ENCODE results near the gene TMEM81. TPM values are rescaled to one million over a fixed set of nuclear protein-coding genes. Genes with fewer than 3 reads are reported as not detected.

TMEM81 gene
- total and polyA plus RNA-seq, 4 donors, result 0.78 to 2.8 (median 0.89) TPM

DNA sequence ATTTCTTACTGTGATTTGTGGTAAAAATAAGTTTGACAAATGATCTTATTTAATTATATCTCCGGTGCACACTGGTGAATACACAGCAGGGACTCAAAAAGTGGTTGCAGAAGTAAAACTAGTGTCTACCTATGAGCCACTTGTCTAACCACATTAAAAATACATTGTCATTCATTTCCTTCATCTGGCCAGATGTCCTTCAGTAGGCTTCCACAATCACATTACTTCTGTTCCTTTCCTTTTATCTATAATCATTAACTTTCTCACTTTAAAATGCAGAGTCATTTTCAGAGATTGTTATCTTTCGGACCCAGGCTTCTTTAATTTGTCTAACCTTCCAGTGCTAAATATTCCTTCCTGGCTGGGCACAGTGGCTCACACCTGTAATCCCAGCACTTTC lies 34.5 kb upstream of the TMEM81 start:
- Histone ChIP-seq H3K4me1 (ENCODE audit: control insufficient read depth in 4 of 4, insufficient read depth in 4 of 4, low read length in 3 of 4) (peaks cover 9 to 31% (median 22%) of the 10 kb centered on the region in 4 donors), H3K27ac (ENCODE audit: low read depth in 1 of 2, low read length in 2 of 2) (no peak overlapping the region), H3K27me3 (ENCODE audit: control insufficient read depth in 4 of 4, insufficient read depth in 4 of 4, low read length in 3 of 4) (no peaks in the 10 kb centered on the region), H3K9me3 (ENCODE audit: control insufficient read depth in 4 of 4, low read length in 3 of 4) (no peaks in the 10 kb centered on the region), H3K9ac (ENCODE audit: low read depth in 1 of 2, low read length in 2 of 2) (no peak overlapping the region), H3K36me3 (ENCODE audit: control insufficient read depth in 4 of 4, insufficient read depth in 3 of 4, low read depth in 1 of 4, low read length in 3 of 4) (peaks cover 3 to 16% (median 12%) of the 10 kb centered on the region in 4 donors), H3K4me3 (ENCODE audit: low read depth in 1 of 3, low read length in 3 of 3) (no peak overlapping the region)
- no peak for DNase-seq (ENCODE audit: low spot score)
- TF ChIP-seq SP1 (IDR thresholded peaks at IDR 0.05), result no peak
- TF ChIP-seq, protein P1, sequence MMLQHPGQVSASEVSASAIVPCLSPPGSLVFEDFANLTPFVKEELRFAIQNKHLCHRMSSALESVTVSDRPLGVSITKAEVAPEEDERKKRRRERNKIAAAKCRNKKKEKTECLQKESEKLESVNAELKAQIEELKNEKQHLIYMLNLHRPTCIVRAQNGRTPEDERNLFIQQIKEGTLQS (IDR thresholded peaks at IDR 0.05), result no peak
- no peak for TF ChIP-seq JUND (IDR thresholded peaks at IDR 0.05)
- no peak for TF ChIP-seq HNF4A (conservative IDR thresholded peaks at IDR 0.05)
- TF ChIP-seq, protein P2, sequence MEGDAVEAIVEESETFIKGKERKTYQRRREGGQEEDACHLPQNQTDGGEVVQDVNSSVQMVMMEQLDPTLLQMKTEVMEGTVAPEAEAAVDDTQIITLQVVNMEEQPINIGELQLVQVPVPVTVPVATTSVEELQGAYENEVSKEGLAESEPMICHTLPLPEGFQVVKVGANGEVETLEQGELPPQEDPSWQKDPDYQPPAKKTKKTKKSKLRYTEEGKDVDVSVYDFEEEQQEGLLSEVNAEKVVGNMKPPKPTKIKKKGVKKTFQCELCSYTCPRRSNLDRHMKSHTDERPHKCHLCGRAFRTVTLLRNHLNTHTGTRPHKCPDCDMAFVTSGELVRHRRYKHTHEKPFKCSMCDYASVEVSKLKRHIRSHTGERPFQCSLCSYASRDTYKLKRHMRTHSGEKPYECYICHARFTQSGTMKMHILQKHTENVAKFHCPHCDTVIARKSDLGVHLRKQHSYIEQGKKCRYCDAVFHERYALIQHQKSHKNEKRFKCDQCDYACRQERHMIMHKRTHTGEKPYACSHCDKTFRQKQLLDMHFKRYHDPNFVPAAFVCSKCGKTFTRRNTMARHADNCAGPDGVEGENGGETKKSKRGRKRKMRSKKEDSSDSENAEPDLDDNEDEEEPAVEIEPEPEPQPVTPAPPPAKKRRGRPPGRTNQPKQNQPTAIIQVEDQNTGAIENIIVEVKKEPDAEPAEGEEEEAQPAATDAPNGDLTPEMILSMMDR (IDR thresholded peaks at IDR 0.05; ENCODE audit: low read depth, low read length, missing input control), result no peak
- TF ChIP-seq RAD21 (IDR thresholded peaks at IDR 0.05), result no peak
- no peak for TF ChIP-seq YY1 (IDR thresholded peaks at IDR 0.05)
- no peak for TF ChIP-seq HNF4G (IDR thresholded peaks at IDR 0.05)
- TF ChIP-seq, protein P3, sequence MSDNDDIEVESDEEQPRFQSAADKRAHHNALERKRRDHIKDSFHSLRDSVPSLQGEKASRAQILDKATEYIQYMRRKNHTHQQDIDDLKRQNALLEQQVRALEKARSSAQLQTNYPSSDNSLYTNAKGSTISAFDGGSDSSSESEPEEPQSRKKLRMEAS (IDR thresholded peaks at IDR 0.05), result no peak
- no peak for TF ChIP-seq TAF1 (conservative IDR thresholded peaks at IDR 0.05)
- TF ChIP-seq, protein P4, sequence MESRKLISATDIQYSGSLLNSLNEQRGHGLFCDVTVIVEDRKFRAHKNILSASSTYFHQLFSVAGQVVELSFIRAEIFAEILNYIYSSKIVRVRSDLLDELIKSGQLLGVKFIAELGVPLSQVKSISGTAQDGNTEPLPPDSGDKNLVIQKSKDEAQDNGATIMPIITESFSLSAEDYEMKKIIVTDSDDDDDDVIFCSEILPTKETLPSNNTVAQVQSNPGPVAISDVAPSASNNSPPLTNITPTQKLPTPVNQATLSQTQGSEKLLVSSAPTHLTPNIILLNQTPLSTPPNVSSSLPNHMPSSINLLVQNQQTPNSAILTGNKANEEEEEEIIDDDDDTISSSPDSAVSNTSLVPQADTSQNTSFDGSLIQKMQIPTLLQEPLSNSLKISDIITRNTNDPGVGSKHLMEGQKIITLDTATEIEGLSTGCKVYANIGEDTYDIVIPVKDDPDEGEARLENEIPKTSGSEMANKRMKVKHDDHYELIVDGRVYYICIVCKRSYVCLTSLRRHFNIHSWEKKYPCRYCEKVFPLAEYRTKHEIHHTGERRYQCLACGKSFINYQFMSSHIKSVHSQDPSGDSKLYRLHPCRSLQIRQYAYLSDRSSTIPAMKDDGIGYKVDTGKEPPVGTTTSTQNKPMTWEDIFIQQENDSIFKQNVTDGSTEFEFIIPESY (IDR thresholded peaks at IDR 0.05), result no peak
- TF ChIP-seq EGR1 (IDR thresholded peaks at IDR 0.05; ENCODE audit: low read depth in 2 of 2), result no peak
- 67% methylated on average over 2 of the region's 2 CpGs for WGBS

DNA sequence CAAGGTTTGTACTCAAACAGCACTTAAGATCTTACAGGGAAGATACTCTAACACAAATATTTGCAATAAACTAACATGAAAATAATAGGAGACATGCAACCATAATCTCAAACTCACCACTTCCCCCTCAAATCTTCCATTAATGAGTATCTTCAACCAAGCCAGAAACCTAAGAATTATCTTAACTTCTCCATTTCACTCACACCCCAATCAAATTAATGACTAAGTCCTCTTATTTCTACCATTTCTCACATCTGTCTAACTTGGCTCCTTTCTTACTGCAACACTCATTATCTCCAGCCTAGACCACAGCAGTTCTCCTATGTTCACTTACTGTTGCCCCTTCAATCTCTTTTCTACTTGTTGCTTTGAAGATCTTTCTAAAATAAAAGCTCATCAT lies 27.1 kb upstream of the TMEM81 start:
- H3K27ac ChIP-seq (ENCODE audit: low read depth in 1 of 2, low read length in 2 of 2), result no peak overlapping the region
- no peaks in the 10 kb centered on the region for H3K9me3 ChIP-seq (ENCODE audit: control insufficient read depth in 4 of 4, low read length in 3 of 4)
- DNase-seq (ENCODE audit: low spot score), result no peak
- no peaks in the 10 kb centered on the region for H3K4me1 ChIP-seq (ENCODE audit: control insufficient read depth in 4 of 4, insufficient read depth in 4 of 4, low read length in 3 of 4)
- no peak overlapping the region for H3K4me3 ChIP-seq (ENCODE audit: low read depth in 1 of 3, low read length in 3 of 3)
- TF ChIP-seq JUND (IDR thresholded peaks at IDR 0.05) (no peak), RXRA (IDR thresholded peaks at IDR 0.05) (no peak), SP1 (IDR thresholded peaks at IDR 0.05) (no peak), EGR1 (IDR thresholded peaks at IDR 0.05; ENCODE audit: low read depth in 2 of 2) (no peak), TAF1 (conservative IDR thresholded peaks at IDR 0.05) (no peak), NR2F2 (IDR thresholded peaks at IDR 0.05) (no peak), FOXA1 (IDR thresholded peaks at IDR 0.05) (no peak), HNF4A (conservative IDR thresholded peaks at IDR 0.05) (no peak)
- TF ChIP-seq, protein P2 (IDR thresholded peaks at IDR 0.05; ENCODE audit: low read depth, low read length, missing input control), result no peak
- TF ChIP-seq, protein P3 (IDR thresholded peaks at IDR 0.05), result no peak
- H3K36me3 ChIP-seq (ENCODE audit: control insufficient read depth in 4 of 4, insufficient read depth in 3 of 4, low read depth in 1 of 4, low read length in 3 of 4), result peaks cover 3 to 30% (median 26%) of the 10 kb centered on the region in 4 donors
- no peaks in the 10 kb centered on the region for H3K27me3 ChIP-seq (ENCODE audit: control insufficient read depth in 4 of 4, insufficient read depth in 4 of 4, low read length in 3 of 4)
- H3K9ac ChIP-seq (ENCODE audit: low read depth in 1 of 2, low read length in 2 of 2), result no peak overlapping the region
